ENCODE results near the gene CFHR4. TPM values are rescaled to one million over a fixed set of nuclear protein-coding genes. Genes with fewer than 3 reads are reported as not detected.
A peak's percentile ranks its signal among the peaks of the same experiment; 100 is the strongest.

Gene CFHR4
- total RNA-seq, 1 donor, result under 0.01 TPM

DNA sequence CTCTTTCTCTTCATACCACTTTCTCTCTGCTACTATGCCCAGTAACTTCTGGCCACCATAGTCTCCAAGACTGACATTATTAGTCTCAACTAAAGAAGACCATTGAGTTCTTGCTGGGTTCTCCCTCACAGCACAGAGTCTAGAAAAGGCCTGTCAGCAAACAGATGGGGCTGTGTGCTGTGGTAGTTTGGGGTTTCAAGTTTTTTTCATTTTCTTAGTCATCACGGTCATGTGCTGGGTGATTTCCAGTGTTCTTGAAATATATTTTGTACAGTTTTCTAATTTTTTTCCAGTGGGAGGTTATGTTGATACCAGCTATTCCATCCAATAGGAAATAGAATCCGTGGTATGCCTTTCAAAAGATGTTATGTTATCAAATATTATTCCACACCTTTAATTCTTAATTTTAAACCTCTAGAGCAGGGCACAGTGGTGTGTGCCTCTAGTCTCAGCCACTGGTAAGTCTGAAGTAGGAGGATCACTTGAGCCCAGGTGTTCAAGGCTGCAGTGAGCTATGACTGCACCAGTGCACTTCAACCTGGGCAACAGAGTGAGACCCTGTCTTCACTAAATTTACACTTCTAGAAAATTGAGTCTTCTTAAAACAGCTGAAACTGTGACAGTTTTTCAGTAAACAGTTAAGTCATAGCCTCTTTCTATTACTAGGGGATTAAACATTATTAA is 64.0 kb downstream of the CFHR4 start:
- TF ChIP-seq, protein P1, sequence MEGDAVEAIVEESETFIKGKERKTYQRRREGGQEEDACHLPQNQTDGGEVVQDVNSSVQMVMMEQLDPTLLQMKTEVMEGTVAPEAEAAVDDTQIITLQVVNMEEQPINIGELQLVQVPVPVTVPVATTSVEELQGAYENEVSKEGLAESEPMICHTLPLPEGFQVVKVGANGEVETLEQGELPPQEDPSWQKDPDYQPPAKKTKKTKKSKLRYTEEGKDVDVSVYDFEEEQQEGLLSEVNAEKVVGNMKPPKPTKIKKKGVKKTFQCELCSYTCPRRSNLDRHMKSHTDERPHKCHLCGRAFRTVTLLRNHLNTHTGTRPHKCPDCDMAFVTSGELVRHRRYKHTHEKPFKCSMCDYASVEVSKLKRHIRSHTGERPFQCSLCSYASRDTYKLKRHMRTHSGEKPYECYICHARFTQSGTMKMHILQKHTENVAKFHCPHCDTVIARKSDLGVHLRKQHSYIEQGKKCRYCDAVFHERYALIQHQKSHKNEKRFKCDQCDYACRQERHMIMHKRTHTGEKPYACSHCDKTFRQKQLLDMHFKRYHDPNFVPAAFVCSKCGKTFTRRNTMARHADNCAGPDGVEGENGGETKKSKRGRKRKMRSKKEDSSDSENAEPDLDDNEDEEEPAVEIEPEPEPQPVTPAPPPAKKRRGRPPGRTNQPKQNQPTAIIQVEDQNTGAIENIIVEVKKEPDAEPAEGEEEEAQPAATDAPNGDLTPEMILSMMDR (IDR thresholded peaks at IDR 0.05; ENCODE audit: insufficient read depth, low read length), result no peak
- DNase-seq (ENCODE audit: low read depth), result peak; percentile 33

DNA sequence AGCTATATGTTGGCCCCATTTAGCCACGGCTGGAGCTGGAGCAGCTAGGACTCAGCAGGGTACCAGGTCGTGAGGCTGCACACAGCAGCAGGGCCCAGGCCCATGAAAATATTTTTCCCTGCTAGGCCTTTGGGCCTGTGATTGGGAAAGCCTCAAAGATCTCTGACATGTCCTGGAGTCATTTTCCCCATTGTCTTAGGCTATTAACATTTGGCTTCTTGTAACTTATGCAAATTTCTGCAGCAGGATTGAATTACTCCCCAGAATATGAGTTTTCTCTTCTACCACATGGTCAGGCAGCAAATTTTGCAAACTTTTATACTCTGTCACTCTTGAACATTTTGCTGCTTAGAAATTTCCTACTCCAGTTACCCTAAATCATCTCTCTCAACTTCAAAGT is 66.9 kb downstream of the CFHR4 start:
- TF ChIP-seq, protein P1 (IDR thresholded peaks at IDR 0.05; ENCODE audit: insufficient read depth, low read length), result no peak
- H3K4me3 ChIP-seq (ENCODE audit: low read depth, low read length), result no peak overlapping the region
- DNase-seq (ENCODE audit: low read depth), result no peak

More for the DNA sequence above, 64.0 kb downstream of the CFHR4 start:
- no peak overlapping the region for H3K4me3 ChIP-seq (ENCODE audit: low read depth, low read length)

DNA sequence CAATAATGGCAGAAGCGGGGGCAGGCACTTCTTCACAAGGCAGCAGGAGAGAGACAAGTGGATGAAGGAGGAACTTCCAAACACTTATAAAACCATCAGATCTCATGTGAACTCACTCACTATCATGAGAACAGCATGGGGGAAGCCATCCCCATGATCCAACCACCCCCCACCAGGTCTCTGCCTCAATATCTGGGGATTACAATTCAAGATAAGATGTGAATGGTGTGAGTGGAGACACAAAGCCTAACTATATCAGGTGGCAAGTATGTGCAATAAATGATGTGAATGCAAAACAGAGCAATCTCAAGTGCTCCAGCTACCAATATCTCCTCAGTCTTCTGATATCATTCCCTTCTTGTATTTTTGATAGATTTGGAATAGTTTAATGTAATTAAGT is 68.1 kb downstream of the CFHR4 start:
- TF ChIP-seq, protein P1 (IDR thresholded peaks at IDR 0.05; ENCODE audit: insufficient read depth, low read length), result no peak
- no peak for DNase-seq (ENCODE audit: low read depth)
- no peak overlapping the region for H3K4me3 ChIP-seq (ENCODE audit: low read depth, low read length)

DNA sequence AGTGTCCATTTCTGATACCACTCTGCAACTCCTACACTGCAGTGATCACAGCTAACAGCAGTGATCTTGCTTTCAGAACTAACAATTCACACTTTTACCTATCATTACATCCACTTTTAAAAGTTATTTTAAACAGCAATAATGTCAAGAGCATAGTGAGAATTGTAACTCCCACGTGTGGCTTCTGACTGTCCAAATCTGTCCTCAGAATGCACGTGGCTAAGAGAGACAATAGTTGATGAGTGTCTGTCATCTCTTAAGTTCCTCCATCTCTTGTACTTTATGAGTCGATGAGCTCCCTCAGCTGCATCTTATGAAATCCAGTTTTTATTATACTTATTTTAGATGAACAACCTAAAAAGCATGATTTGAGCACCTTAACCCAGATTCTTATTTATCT is 73.0 kb downstream of the CFHR4 start:
- no peak for DNase-seq (ENCODE audit: low read depth)
- TF ChIP-seq, protein P1 (IDR thresholded peaks at IDR 0.05; ENCODE audit: insufficient read depth, low read length), result no peak
- no peak overlapping the region for H3K4me3 ChIP-seq (ENCODE audit: low read depth, low read length)

Other genes with a start within 250 kb of the CFHR4 start
- gene CFH, start 236.0 kb upstream of the CFHR4 start, total RNA-seq (ENCODE audit: low replicate concordance), result 105 and 517 TPM in 2 replicates
- not detected in 2 replicates for gene CFHR3, start 113.2 kb upstream of the CFHR4 start, total RNA-seq (ENCODE audit: low replicate concordance)
- gene CFHR1, start 68.3 kb upstream of the CFHR4 start, total RNA-seq (ENCODE audit: low replicate concordance), result 1.1 TPM in 1 of 2 replicates, not detected in the other
- not detected in 2 replicates for gene CFHR2, start 55.7 kb downstream of the CFHR4 start, total RNA-seq (ENCODE audit: low replicate concordance)
- not detected in 2 replicates for gene CFHR5, start 89.5 kb downstream of the CFHR4 start, total RNA-seq (ENCODE audit: low replicate concordance)
- not detected in 2 replicates for gene F13B, start 179.2 kb downstream of the CFHR4 start, total RNA-seq (ENCODE audit: low replicate concordance)